Psoas muscle (tissue), 8 donors: Measurements from ENCODE around the gene MTMR1. TPM values are rescaled to one million over a fixed set of nuclear protein-coding genes. Genes with fewer than 3 reads are reported as not detected.
A peak's percentile ranks its signal among the peaks of the same experiment; 100 is the strongest.

ENCODE experiments used
- ATAC-seq, 4 donors: fragments of 200-7000 bp; cut with Tn5 transposase; one replicate each; pipeline ENCODE4 v1.9.1; 2020; ENCODE audit warnings: moderate library complexity in 3 of 4, mild to moderate bottlenecking in 2 of 4
- DNase-seq, 2 donors: peaks; one replicate each; pipeline ENCODE4 v3.0.0-alpha.2; 2020
- H3K27ac ChIP-seq: fragments of 200-600 bp; one replicate; pipeline ENCODE4 v1.8.0; 2022
- H3K27me3 ChIP-seq, 3 donors: fragments of 200-600 bp in 1 of 3; one replicate each; pipeline versions ENCODE4 v1.6.1 to v1.8.0; 2013 to 2022; ENCODE audit warnings: low read length in 2 of 3, mild to moderate bottlenecking in 2 of 3, moderate library complexity in 1 of 3; ENCODE audit not compliant: insufficient read depth in 3 of 3
- H3K36me3 ChIP-seq, 2 donors: fragments of 200-600 bp in 1 of 2; one replicate each; pipeline versions ENCODE4 v1.6.1 to v1.8.0; 2013 to 2022; ENCODE audit warnings: low read depth in 1 of 2, mild to moderate bottlenecking in 1 of 2, moderate library complexity in 1 of 2; ENCODE audit not compliant: insufficient read depth in 1 of 2
- H3K4me1 ChIP-seq: fragments of 200-600 bp; one replicate; pipeline ENCODE4 v1.8.0; 2022
- H3K4me3 ChIP-seq: fragments of 200-600 bp; one replicate; pipeline ENCODE4 v1.8.0; 2022; ENCODE audit warnings: mild to moderate bottlenecking
- H3K9me3 ChIP-seq: fragments of 200-600 bp; one replicate; pipeline ENCODE4 v1.8.0; 2022
- CTCF ChIP-seq: fragments of 200-600 bp; IDR thresholded peaks from one replicate; pipeline ENCODE4 v1.8.0; 2022; ENCODE audit warnings: antibody characterized with exemption
- WGBS, 3 donors: extraction: QIAGEN DNeasy Blood & Tissue Kit; methylation state at CpG; one replicate each; pipeline versions ENCODE4 v1.1.6 to v1.1.7; 2013; 5-methylcytosine and 5-hydroxymethylcytosine counted together
- intact Hi-C, 2 donors: fragments of 100-400 bp; cut with DNase I; formaldehyde crosslinking; loops; one replicate each; pipeline versions ENCODE4 v1.11.0 to v1.14.2; 2022
- polyA plus RNA-seq, 3 donors: library from polyadenylated mRNA; stranded (reverse); fragments of 200-250 nt; gene quantifications; one replicate each; pipeline ENCODE4 v1.2.3, GENCODE V29; 2013
- total RNA-seq, 4 donors: library from RNA; stranded (reverse); fragmentation: NEBNext Ultra II Directional in 2 of 4; extraction: Animal tissue kit (Norgen Biotek cat#: 25700) in 2 of 4; gene quantifications; one replicate each; pipeline versions ENCODE4 v1.2.1 to v1.2.4, GENCODE V29; 2021 to 2023
- donor health status: healthy with polysubstance abuse.
- donor health status: DM: no; HTN: no; CAD: no; lungs with moderate emphysema.
- donor health status: Bipolar disorder and iron deficiency.
- donor health status: healthy.
- donor health status: DM: yes; HTN: yes; CAD: no.
- donor health status: DM: no; HTN: no; CAD: no.
- donor health status: DM: no; HTN: no; CAD: no.
- donor health status: DM: yes; HTN: yes; CAD: no.

Gene MTMR1
- total and polyA plus RNA-seq, 7 donors, result 8.9 to 48.6 (median 27.9) TPM

- H3K36me3 ChIP-seq, result no peaks in the 10 kb centered on the region
- ATAC-seq (peak in 1 of 4 donors; percentile 33), DNase-seq (no peak)
- H3K4me1 ChIP-seq, result no peaks in the 10 kb centered on the region
- no peak overlapping the region for H3K27ac ChIP-seq
- intact Hi-C loops, result loop anchor here in 1 of 2 donors (5.0 to 10.0 kb wide), 2 partner anchors 34 to 729 kb away; no protein-coding TSS in a partner anchor
- no peak overlapping the region for H3K4me3 ChIP-seq
- TF ChIP-seq CTCF, result peak; percentile 54
- no peaks in the 10 kb centered on the region for H3K27me3 ChIP-seq
- WGBS, 3 donors, result 44 to 62% (median 59%) methylated on average over 7 of the region's 7 CpGs
- H3K9me3 ChIP-seq, result no peaks in the 10 kb centered on the region
Observed at GRCh38 chrX:150683536-150684146, 9.6 kb upstream of the MTMR1 start.

- TF ChIP-seq CTCF, result no peak
- Histone ChIP-seq H3K4me3 (no peak overlapping the region), H3K9me3 (peaks cover 4% of the 10 kb centered on the region), H3K27me3 (no peaks in the 10 kb centered on the region), H3K27ac (no peak overlapping the region), H3K36me3 (no peaks in the 10 kb centered on the region), H3K4me1 (no peaks in the 10 kb centered on the region)
- 48 to 57% (median 51%) methylated on average over 5 of the region's 5 CpGs for WGBS, 3 donors
- no peak for ATAC-seq
- no peak for DNase-seq
- intact Hi-C loops, result loop anchor here in 1 of 2 donors (10.0 kb wide), 1 partner anchor 734 kb away; no protein-coding TSS in a partner anchor
Observed at GRCh38 chrX:150688911-150689451, 4.2 kb upstream of the MTMR1 start.

GRCh38 chrX:150690126-150690525, 3.1 kb upstream of the MTMR1 start:
- Histone ChIP-seq H3K27me3 (no peaks in the 10 kb centered on the region), H3K27ac (no peak overlapping the region), H3K36me3 (no peaks in the 10 kb centered on the region), H3K4me3 (no peak overlapping the region), H3K9me3 (peaks cover 4% of the 10 kb centered on the region), H3K4me1 (no peaks in the 10 kb centered on the region)
- no peak for ATAC-seq
- intact Hi-C loops, result loop anchor here in 1 of 2 donors (5.0 kb wide), 1 partner anchor 48 kb away; no protein-coding TSS in a partner anchor
- DNase-seq, result no peak
- TF ChIP-seq CTCF, result no peak

DNA sequence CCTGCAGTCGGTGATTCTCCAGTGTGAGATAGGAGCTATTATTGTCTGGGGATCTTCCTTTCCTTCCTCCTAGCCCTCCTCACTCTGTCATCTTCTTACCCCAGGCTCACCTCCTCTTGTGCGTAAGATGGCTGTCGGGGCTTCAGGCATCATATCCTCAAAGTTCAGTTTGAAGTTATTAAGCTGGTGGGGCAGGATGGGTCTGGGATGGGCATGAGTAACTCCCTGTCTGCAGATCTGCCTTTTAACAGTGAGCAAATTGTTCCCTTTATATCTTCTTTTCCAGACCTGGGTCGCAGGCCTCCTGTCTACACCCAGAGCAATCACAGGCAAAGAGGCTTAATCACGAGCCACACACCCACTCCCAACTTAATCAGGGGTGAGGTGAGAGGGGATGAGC, 900 bp upstream of the MTMR1 start:
- H3K27me3 ChIP-seq, result no peaks in the 10 kb centered on the region
- peak overlapping the region; percentile 83 for H3K27ac ChIP-seq
- no peaks in the 10 kb centered on the region for H3K36me3 ChIP-seq
- H3K4me3 ChIP-seq, result peak overlapping the region; percentile 69
- ATAC-seq, result no peak
- peaks cover 4% of the 10 kb centered on the region for H3K9me3 ChIP-seq
- WGBS, 3 donors, result 53 to 67% (median 57%) methylated on average over 5 of the region's 5 CpGs
- intact Hi-C loops, result loop anchor here in 1 of 2 donors (5.0 kb wide), 1 partner anchor 50 kb away; no protein-coding TSS in a partner anchor
- no peak for DNase-seq
- no peak for TF ChIP-seq CTCF
- H3K4me1 ChIP-seq, result no peaks in the 10 kb centered on the region
